GM19023 (cell line): ENCODE data around the gene C4orf46.
"Not testable (repeated sequence)": the region's sequence is repeated elsewhere in the genome, so short reads cannot be mapped to it uniquely, and the experiment has no call there.

ENCODE experiments used
- ATAC-seq: cut with Tn5 transposase; IDR thresholded peaks from one replicate; pipeline ENCODE4 v1.9.1; 2021; ENCODE audit warnings: mild to moderate bottlenecking, moderate library complexity; ENCODE audit not compliant: unreplicated experiment

The C4orf46 gene

GRCh38 chr4:158671665-158671914, at the start of gene C4orf46:
TSS of gene C4orf46 (minus strand) at chr4:158671887. CDS start at chr4:158671801, 86 bp downstream.
- ATAC-seq, result no peak

- no peak for ATAC-seq
Observed at GRCh38 chr4:158715802-158716201, 44.1 kb upstream of the C4orf46 start.

- ATAC-seq, result no peak
Observed at GRCh38 chr4:158714937-158715336, 43.2 kb upstream of the C4orf46 start.

GRCh38 chr4:158712622-158713021, 40.9 kb upstream of the C4orf46 start:
- not testable (repeated sequence) for ATAC-seq

GRCh38 chr4:158710814-158711213, 39.1 kb upstream of the C4orf46 start:
- ATAC-seq, result no peak

- ATAC-seq, result no peak
Observed at GRCh38 chr4:158704274-158704673, 32.6 kb upstream of the C4orf46 start.

- no peak for ATAC-seq
Observed at GRCh38 chr4:158688813-158689212, 17.1 kb upstream of the C4orf46 start.

GRCh38 chr4:158682066-158682465, 10.4 kb upstream of the C4orf46 start:
- no peak for ATAC-seq

- ATAC-seq, result no peak
Observed at GRCh38 chr4:158681629-158682028, 9.9 kb upstream of the C4orf46 start.

- ATAC-seq, result no peak
Observed at GRCh38 chr4:158678767-158679166, 7.1 kb upstream of the C4orf46 start.

- ATAC-seq, result no peak
Observed at GRCh38 chr4:158676076-158676475, 4.4 kb upstream of the C4orf46 start.

- ATAC-seq, result no peak
Observed at GRCh38 chr4:158673633-158674032, 1.9 kb upstream of the C4orf46 start.

- ATAC-seq, result peak; percentile 84
Observed at GRCh38 chr4:158671915-158672806, 474 bp upstream of the C4orf46 start, which contains the start of gene ETFDH. TSS of gene ETFDH (plus strand) at chr4:158672296. CDS start at chr4:158672457, 161 bp downstream.

GRCh38 chr4:158670975-158671664, 567 bp downstream of the C4orf46 start:
- ATAC-seq, result peak; percentile 26

GRCh38 chr4:158669310-158669709, 2.4 kb downstream of the C4orf46 start:
- ATAC-seq, result no peak

- no peak for ATAC-seq
Observed at GRCh38 chr4:158667651-158668198, 4.0 kb downstream of the C4orf46 start.

GRCh38 chr4:158666892-158667291, 4.8 kb downstream of the C4orf46 start:
- ATAC-seq, result no peak

GRCh38 chr4:158664806-158665205, 6.9 kb downstream of the C4orf46 start:
- ATAC-seq, result no peak

- ATAC-seq, result not testable (repeated sequence)
Observed at GRCh38 chr4:158663707-158664625, 7.7 kb downstream of the C4orf46 start.

- not testable (repeated sequence) for ATAC-seq
Observed at GRCh38 chr4:158663255-158663654, 8.4 kb downstream of the C4orf46 start.

- ATAC-seq, result no peak
Observed at GRCh38 chr4:158657291-158657690, 14.4 kb downstream of the C4orf46 start.
